ENCODE results near the gene PAPLN.
"Not testable (repeated sequence)": the region's sequence is repeated elsewhere in the genome, so short reads cannot be mapped to it uniquely, and the experiment has no call there.

PAPLN gene

GRCh38 chr14:73283608-73284379 lies 46.5 kb downstream of the PAPLN start:
- in situ Hi-C loops (cut with HindIII; ENCODE audit: low sequenced_read_pairs), result no loop called here

- in situ Hi-C loops (cut with HindIII; ENCODE audit: low sequenced_read_pairs), result loop anchor here (5.0 kb wide), 1 partner anchor 106 kb away; no protein-coding TSS in a partner anchor
Observed at GRCh38 chr14:73285979-73286378, 48.7 kb downstream of the PAPLN start.

- in situ Hi-C loops (cut with HindIII; ENCODE audit: low sequenced_read_pairs), result loop anchor here (5.0 kb wide), 1 partner anchor 106 kb away; no protein-coding TSS in a partner anchor
Observed at GRCh38 chr14:73286598-73286997, 49.3 kb downstream of the PAPLN start.

DNA sequence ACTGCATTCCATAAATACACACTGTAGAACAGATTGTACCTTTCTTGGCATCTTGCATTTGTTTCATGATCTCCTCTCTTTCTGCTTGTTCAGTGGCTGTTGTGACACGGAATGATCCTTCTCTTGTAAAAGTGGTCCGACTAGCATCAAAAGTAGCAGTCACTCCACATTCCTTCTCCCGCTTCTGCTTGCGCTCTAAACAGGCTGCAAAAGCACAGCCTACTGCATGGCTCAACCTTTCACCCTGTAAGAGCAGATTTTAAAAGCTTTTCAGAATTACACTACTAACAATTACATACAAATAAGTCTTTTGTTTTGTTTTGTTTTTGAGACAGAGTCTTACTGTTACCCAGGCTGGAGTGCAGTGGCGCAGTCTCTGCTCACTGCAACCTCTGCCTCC lies 49.8 kb downstream of the PAPLN start:
- in situ Hi-C loops (cut with HindIII; ENCODE audit: low sequenced_read_pairs), result loop anchor here (5.0 kb wide), 1 partner anchor 105 kb away; no protein-coding TSS in a partner anchor

GRCh38 chr14:73289308-73289707 lies 52.0 kb downstream of the PAPLN start:
- in situ Hi-C loops (cut with HindIII; ENCODE audit: low sequenced_read_pairs), result loop anchor here (5.0 kb wide), 1 partner anchor 103 kb away; no protein-coding TSS in a partner anchor

DNA sequence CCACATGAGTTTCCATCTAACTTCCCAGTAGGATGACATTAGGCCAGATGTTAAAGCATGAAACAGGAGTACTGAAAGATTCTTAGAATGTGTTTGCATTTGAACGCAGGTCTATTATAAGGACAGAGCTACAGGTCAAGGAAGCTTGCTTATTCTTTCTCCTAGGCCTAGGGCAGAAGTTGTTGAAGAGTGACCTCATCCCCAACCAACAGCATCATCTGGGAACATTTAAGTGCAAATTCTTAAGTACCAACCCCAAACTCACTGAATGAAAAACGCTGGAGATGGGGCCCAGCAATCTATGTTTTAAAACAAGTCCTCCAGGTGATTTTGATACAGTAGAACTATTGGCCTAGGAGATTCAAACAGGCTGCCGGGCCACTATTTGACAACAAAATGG lies 52.4 kb downstream of the PAPLN start:
- in situ Hi-C loops (cut with HindIII; ENCODE audit: low sequenced_read_pairs), result loop anchor here (5.0 kb wide), 1 partner anchor 103 kb away; no protein-coding TSS in a partner anchor

DNA sequence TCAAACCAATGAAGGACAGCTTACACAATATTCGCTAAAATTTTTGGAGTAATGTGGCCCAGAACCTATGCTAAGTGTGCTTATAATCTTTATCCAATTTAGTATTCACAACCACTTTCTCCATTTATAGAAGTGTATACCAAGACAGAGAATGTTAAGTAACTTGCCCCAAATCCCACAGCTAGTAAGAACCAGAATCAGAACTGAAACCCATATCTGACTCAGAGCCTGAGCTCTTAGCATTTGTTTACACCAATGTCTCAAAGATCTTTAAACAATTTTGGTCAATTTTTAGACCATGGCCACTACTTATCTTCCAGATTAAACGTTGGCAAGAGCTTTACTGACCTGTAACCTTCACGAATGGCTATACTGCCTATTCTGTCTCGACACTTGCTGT lies 53.0 kb downstream of the PAPLN start:
- in situ Hi-C loops (cut with HindIII; ENCODE audit: low sequenced_read_pairs), result no loop called here

DNA sequence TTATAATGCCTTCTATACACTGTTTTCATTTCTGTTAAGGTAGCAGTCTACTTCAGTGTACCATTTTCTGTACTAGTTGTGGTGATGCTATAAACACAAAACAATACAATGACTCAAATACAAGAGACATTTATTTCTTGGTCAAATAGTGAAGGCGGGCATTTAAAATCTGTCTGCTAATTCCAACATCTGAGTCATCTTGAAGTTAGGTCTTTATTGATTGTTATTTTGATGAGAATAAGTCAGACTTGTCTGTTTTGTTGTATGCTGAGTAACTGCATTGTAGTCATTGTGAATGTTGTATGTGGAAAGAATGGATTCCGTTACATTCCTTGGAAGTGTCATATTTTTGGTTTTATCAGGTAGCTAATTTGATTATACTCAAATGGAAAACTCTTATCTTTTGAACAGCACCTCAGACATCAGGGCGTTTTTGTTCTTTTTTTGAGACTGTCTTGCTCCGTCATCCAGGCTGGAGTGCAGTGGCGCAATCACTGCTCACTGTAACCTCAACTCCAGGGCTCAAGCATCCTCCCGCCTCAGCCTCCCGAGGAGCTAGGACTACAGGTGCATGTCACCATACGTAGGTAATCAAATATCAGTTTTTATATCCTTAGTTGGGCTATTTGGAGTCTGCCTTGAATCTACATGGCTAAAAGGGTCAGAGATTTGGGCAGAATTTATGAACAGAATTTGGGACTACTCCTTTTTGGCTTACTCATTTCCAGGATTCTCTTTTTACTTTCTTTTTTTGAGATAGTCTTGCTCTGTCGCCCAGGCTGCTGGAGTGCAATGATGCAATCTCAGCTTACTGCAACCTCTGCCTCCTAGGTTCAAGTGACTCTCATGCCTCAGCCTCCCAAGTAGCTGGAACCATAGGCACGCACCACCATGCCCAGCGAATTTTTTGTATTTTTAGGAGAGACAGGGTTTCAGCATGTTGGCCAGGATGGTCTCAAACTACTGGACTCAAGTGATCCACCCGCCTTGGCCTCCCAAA lies 56.8 kb downstream of the PAPLN start:
- in situ Hi-C loops (cut with HindIII; ENCODE audit: low sequenced_read_pairs), result no loop called here

DNA sequence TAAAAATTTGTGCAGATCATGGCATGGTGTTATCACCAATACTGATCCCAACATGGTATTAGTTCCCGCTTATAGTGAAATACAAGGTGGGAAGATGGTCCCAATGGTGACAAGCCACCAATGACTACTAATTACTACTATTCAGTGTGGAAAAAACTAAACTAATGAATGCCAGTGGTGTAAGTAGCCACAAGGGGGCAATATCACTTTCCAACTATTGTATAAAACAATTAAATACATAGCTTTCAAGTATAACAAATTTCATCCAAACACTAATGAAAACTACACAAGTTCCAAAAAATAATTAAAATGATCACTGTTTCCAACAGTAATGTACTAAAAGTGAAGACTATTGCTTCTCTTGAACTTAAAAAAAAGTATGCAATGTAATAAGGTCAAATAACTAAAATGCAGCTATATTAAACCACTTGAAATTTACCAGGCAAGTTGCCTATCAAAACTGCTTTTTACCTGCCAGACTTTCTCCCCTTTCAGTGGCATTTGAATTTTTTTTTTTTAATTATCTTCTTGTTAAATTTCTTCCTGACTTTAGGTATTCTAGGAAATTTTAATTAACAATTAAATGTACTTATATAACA lies 58.0 kb downstream of the PAPLN start:
- in situ Hi-C loops (cut with HindIII; ENCODE audit: low sequenced_read_pairs), result no loop called here

DNA sequence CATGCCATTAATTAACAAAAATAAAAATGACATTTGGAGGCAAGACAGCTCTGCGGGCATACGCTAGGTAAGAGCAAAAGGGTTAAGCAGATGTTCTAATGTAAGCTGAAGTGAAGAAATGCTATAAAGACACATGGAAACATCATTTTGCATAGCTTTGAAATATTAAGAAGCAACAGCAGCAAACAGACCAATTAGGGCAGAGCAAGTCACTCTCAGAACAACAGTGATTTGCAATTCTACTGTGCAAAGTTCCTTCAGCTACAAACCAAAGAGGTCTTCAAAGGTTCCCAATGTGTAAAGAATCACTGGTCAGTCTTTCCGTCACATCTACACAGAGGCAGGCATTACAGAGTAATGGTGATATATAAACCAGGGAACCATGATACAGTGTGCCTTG lies 68.2 kb downstream of the PAPLN start:
- in situ Hi-C loops (cut with HindIII; ENCODE audit: low sequenced_read_pairs), result no loop called here

DNA sequence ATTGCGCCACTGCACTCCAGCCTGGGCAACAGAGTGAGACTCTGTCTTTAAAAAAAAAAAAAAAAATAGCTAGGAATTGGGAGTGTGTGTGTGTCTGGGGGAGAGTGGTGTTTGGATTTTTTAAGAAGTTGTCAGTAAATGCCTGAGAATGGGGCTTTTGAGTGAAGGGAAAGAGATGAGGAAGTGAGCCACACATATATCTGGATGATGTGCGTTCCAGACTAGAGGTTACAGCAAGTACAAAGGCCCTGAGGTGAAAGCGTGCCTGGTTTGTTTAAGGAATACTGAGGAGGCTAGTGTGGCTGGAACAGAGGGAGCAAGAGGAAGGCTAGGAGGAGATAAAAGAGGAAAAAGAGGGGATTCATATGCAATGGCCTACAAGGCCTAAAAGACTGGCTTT lies 70.0 kb downstream of the PAPLN start:
- in situ Hi-C loops (cut with HindIII; ENCODE audit: low sequenced_read_pairs), result no loop called here

DNA sequence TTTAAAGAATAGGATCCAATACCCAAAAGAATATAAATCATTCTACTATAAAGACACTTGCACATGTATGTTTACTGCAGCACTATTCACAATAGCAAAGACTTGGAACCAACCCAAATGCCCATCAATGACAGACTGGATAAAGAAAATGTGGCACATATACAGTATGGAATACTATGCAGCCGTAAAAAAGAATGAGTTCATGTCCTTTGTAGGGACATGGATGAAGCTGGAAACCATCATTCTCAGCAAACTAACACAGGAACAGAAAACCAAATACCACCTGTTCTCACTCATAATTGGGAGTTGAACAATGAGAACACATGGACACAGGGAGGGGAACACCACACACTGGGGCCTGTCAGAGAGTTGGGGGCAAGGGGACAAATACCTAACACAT lies 71.9 kb downstream of the PAPLN start:
- in situ Hi-C loops (cut with HindIII; ENCODE audit: low sequenced_read_pairs), result not testable (repeated sequence)

DNA sequence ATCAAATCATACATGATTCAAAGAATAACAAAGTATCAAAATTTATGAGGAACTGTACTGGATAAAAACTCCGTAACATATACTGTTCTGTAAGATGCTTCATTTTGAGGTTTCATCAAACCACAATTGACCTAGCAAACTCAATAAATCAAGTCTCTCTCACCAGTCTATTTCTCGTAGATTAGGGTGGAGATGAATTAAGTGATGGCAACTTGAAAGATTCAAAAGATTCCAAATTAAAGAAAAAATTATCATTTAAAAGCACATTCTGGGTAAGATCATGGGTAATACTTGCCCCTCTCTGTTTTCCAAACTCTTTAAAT lies 74.4 kb downstream of the PAPLN start:
- in situ Hi-C loops (cut with HindIII; ENCODE audit: low sequenced_read_pairs), result no loop called here

DNA sequence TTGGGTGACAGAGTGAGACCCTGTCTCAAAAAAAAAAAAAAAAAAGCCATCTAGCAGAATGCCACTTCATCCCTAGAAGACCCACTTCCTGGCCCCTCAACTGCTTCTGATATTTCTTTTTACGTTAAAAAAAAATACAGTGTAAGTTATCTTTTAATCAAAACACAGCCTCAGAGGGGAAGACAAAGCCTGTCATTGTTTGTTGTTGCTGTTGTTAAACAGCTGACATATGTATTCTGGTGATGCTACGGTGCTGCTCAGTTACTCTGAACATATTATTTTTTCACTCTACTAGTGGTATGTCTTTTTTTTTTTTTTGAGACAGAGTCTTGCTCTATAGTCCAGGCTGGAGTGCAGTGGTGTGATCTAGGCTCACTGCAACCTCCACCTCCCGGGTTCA lies 75.4 kb downstream of the PAPLN start:
- in situ Hi-C loops (cut with HindIII; ENCODE audit: low sequenced_read_pairs), result no loop called here

DNA sequence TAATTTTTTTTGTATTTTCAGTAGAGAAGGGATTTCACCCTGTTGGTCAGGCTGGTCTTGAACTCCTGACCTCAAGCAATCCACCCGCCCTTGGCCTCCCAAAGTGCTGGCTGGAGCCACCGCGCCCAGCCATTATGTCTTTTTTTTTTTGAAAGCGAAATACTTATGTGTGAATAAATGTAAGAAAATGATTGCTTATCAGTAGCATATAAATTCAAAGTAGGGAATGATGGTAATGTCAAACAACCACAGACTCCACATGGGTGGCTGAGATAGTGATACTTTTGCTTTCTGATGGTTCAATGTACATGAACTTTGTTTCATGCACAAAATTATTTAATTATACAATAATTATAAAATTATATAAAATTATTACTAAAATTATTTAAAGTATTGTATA lies 75.8 kb downstream of the PAPLN start:
- in situ Hi-C loops (cut with HindIII; ENCODE audit: low sequenced_read_pairs), result no loop called here

DNA sequence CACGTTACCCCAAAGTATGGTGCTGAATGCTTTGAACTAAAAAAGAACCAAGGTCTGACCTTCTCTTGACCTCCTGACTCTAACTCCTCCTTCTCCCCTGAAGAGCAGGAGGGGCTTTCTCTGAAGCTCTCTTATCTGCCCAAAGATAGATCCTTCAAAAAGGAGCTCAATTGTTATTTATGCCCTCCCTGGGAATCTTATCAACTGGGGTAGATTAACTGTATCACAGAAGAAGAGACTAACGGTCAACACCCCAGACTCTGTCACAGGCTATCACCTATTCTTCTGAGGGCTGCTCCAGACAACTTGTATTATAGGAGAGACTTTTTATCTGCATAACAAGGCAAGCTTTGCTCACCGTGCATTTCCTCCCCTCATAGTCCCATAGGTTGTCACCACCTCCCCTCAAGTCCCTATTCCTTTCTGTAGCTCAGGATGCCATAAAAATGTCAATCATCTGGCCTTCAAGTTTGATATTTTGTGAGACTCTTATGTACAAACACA lies 86.6 kb downstream of the PAPLN start:
- in situ Hi-C loops (cut with HindIII; ENCODE audit: low sequenced_read_pairs), result no loop called here
